Large intestine (tissue), 3 donors: Measurements from ENCODE around the gene GNB5. TPM values are rescaled to one million over a fixed set of nuclear protein-coding genes. Genes with fewer than 3 reads are reported as not detected.

Source experiments
- DNase-seq, 2 donors: peaks; one replicate each; pipeline versions ENCODE4 v3.0.0 to v3.0.0-alpha.2; 2013
- H3K27ac ChIP-seq: one replicate; pipeline ENCODE4 v1.5.1; 2013; ENCODE audit warnings: low read length
- H3K27me3 ChIP-seq: 2 replicates; pipeline ENCODE4 v1.6.1; 2013; ENCODE audit warnings: low read length; ENCODE audit not compliant: control insufficient read depth, insufficient read depth
- H3K36me3 ChIP-seq: 2 replicates; pipeline ENCODE4 v1.6.1; 2013; ENCODE audit warnings: low read length; ENCODE audit not compliant: control insufficient read depth, insufficient read depth
- H3K4me1 ChIP-seq: one replicate; pipeline ENCODE4 v1.6.1; 2013; ENCODE audit warnings: low read length; ENCODE audit not compliant: control insufficient read depth, insufficient read depth
- H3K4me3 ChIP-seq: one replicate; pipeline ENCODE4 v1.5.1; 2013; ENCODE audit warnings: low read length
- H3K9me3 ChIP-seq: one replicate; pipeline ENCODE4 v1.6.1; 2013; ENCODE audit warnings: mild to moderate bottlenecking, low read depth, low read length, moderate library complexity; ENCODE audit not compliant: control insufficient read depth
- WGBS: methylation state at CpG from one replicate; pipeline ENCODE4 v1.1.5; 2013; ENCODE audit warnings: low lambda C conversion rate; ENCODE audit not compliant: insufficient coverage; 5-methylcytosine and 5-hydroxymethylcytosine counted together
- polyA plus RNA-seq: library from polyadenylated mRNA; unstranded; fragments of 120-200 nt; gene quantifications from one replicate; pipeline ENCODE4 v1.2.1, GENCODE V29; 2013

The GNB5 gene
- polyA plus RNA-seq, 1 donor = 7.9 TPM

- Histone ChIP-seq H3K27me3 (no peaks in the 10 kb centered on the region), H3K4me1 (peaks cover 9% of the 10 kb centered on the region), H3K4me3 (no peak overlapping the region), H3K27ac (no peak overlapping the region), H3K36me3 (no peaks in the 10 kb centered on the region), H3K9me3 (no peaks in the 10 kb centered on the region)
- no peak for DNase-seq
Observed at GRCh38 chr15:52132066-52132465, 59.1 kb downstream of the GNB5 start.

- Histone ChIP-seq H3K27ac (no peak overlapping the region), H3K36me3 (no peaks in the 10 kb centered on the region), H3K4me3 (no peak overlapping the region), H3K9me3 (no peaks in the 10 kb centered on the region), H3K4me1 (no peaks in the 10 kb centered on the region), H3K27me3 (no peaks in the 10 kb centered on the region)
- 100% methylated on average over 1 of the region's 3 CpGs for WGBS
- DNase-seq = no peak
Observed at GRCh38 chr15:52128568-52128967, 62.6 kb downstream of the GNB5 start.

DNA sequence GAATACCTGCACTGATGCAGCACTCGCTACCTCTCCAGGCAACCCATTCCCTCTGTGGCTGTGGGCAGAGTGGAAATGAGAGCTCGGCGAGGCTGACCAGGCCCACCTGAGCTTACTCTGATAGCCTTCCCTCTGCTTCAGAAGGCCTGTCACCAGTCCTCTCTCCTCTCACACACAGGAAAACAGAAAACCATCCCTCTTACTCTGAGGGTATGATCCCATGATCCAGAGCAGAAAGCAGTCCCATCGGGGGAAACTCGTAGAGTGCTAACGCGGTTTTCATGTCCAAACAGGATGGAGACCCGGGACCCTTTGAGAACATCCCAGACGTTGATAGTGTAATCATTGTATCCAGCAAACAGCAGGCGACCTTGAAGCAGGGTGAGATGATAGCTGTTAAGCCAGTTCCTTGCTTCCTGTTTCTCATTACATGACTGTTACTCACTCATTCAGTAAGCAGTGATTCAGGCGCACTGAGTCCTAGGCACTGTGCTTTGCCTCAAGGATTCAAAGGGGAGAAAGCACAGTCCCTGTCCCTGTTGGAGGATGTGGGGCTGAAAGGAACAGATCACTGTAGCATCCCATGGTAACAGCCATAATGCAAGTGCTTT lies 66.8 kb downstream of the GNB5 start:
- Histone ChIP-seq H3K9me3 (no peaks in the 10 kb centered on the region), H3K36me3 (no peaks in the 10 kb centered on the region), H3K4me1 (no peaks in the 10 kb centered on the region), H3K4me3 (no peak overlapping the region), H3K27ac (no peak overlapping the region), H3K27me3 (no peaks in the 10 kb centered on the region)
- WGBS = 100% methylated on average over 1 of the region's 11 CpGs
- no peak for DNase-seq

- no peak overlapping the region for H3K4me3 ChIP-seq
- DNase-seq = no peak
- H3K36me3 ChIP-seq = no peaks in the 10 kb centered on the region
- no peaks in the 10 kb centered on the region for H3K9me3 ChIP-seq
- no peak overlapping the region for H3K27ac ChIP-seq
- no peaks in the 10 kb centered on the region for H3K27me3 ChIP-seq
- no peaks in the 10 kb centered on the region for H3K4me1 ChIP-seq
- WGBS = no CpG with 5 or more reads among the region's 2 CpGs
Observed at GRCh38 chr15:52121896-52122295, 69.3 kb downstream of the GNB5 start.

- H3K27me3 ChIP-seq = no peaks in the 10 kb centered on the region
- H3K9me3 ChIP-seq = no peaks in the 10 kb centered on the region
- no peaks in the 10 kb centered on the region for H3K36me3 ChIP-seq
- H3K4me1 ChIP-seq = peaks cover 4% of the 10 kb centered on the region
- WGBS = no CpG with 5 or more reads among the region's 5 CpGs
- H3K4me3 ChIP-seq = no peak overlapping the region
- no peak for DNase-seq
- H3K27ac ChIP-seq = no peak overlapping the region
Observed at GRCh38 chr15:52121006-52121405, 70.2 kb downstream of the GNB5 start.

GRCh38 chr15:52120488-52120887 lies 70.7 kb downstream of the GNB5 start:
- no peak for DNase-seq
- no peak overlapping the region for H3K4me3 ChIP-seq
- H3K9me3 ChIP-seq = no peaks in the 10 kb centered on the region
- H3K27me3 ChIP-seq = no peaks in the 10 kb centered on the region
- no CpG with 5 or more reads among the region's 2 CpGs for WGBS
- no peak overlapping the region for H3K27ac ChIP-seq
- peaks cover 9% of the 10 kb centered on the region for H3K4me1 ChIP-seq
- no peaks in the 10 kb centered on the region for H3K36me3 ChIP-seq

DNA sequence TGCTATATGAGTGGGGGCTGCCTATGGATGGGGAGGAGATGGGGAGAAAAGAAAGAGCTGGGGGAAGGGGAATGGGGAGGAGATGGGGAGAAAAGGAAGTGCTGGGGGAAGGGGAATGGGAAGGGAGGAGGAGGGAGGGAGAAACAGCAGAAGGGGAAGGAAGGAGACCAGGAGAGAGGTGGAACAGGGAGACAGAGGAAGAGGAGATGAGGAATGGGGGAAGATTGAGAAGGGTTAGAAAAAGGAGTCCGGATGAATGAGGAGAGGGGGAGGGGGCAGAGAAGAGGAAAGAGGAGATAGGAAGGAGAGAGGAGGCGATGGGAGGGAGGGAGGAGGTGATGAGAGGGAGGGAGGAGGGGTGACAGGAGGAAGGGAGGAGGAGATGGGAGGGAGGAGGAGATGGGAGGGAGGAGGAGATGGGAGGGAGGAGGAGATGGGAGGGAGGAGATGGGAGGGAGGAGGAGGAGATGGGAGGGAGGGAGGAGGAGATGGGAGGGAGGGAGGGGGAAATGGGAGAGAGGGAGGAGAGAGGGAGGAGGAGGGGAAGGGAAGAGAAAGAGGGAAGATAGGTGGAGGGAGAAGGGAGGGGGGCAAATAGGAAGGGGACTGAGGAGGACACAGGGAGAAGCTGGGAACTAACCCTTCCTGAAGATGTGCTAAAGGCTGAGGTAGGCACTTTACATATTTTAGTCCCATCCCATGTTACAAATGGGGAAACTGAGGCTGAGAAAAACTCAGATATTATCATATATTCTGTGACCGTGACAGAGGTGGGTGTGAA lies 72.0 kb downstream of the GNB5 start:
- no peak for DNase-seq
- 81% methylated on average over 3 of the region's 3 CpGs for WGBS
- H3K36me3 ChIP-seq = no peaks in the 10 kb centered on the region
- H3K4me1 ChIP-seq = peaks cover 14% of the 10 kb centered on the region
- H3K27me3 ChIP-seq = no peaks in the 10 kb centered on the region
- no peak overlapping the region for H3K27ac ChIP-seq
- H3K4me3 ChIP-seq = no peak overlapping the region
- H3K9me3 ChIP-seq = no peaks in the 10 kb centered on the region

DNA sequence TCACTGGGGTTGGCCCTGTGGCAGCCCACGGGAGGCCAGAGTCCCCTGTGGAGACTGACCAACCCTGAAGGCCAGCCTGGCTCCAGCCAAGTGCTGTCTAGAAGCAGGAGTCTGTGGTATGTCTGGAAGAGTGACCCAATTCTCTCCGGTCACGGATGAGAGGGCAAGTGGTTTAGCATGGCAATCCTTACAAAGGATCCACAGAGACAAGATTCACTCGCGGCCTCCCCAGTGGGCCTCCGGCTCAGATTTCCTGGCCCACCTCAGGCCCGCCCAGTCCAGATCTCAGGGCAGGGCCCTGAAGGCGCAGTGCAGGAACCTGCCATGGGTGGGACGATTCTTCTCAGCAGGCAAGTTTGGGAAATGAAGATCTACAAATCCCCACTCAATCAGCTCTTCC lies 73.6 kb downstream of the GNB5 start:
- no peaks in the 10 kb centered on the region for H3K9me3 ChIP-seq
- WGBS = no CpG with 5 or more reads among the region's 9 CpGs
- peaks cover 21% of the 10 kb centered on the region for H3K4me1 ChIP-seq
- no peak for DNase-seq
- no peak overlapping the region for H3K4me3 ChIP-seq
- no peaks in the 10 kb centered on the region for H3K36me3 ChIP-seq
- no peak overlapping the region for H3K27ac ChIP-seq
- H3K27me3 ChIP-seq = peaks cover 5% of the 10 kb centered on the region

GRCh38 chr15:52115598-52116427 lies 75.4 kb downstream of the GNB5 start:
- peak overlapping the region; percentile 70 for H3K27ac ChIP-seq
- peaks cover 14% of the 10 kb centered on the region for H3K27me3 ChIP-seq
- WGBS = 80% methylated on average over 1 of the region's 9 CpGs
- peaks cover 21% of the 10 kb centered on the region for H3K4me1 ChIP-seq
- H3K4me3 ChIP-seq = no peak overlapping the region
- peak; percentile 51 to 80 for DNase-seq
- H3K36me3 ChIP-seq = no peaks in the 10 kb centered on the region
- H3K9me3 ChIP-seq = no peaks in the 10 kb centered on the region

DNA sequence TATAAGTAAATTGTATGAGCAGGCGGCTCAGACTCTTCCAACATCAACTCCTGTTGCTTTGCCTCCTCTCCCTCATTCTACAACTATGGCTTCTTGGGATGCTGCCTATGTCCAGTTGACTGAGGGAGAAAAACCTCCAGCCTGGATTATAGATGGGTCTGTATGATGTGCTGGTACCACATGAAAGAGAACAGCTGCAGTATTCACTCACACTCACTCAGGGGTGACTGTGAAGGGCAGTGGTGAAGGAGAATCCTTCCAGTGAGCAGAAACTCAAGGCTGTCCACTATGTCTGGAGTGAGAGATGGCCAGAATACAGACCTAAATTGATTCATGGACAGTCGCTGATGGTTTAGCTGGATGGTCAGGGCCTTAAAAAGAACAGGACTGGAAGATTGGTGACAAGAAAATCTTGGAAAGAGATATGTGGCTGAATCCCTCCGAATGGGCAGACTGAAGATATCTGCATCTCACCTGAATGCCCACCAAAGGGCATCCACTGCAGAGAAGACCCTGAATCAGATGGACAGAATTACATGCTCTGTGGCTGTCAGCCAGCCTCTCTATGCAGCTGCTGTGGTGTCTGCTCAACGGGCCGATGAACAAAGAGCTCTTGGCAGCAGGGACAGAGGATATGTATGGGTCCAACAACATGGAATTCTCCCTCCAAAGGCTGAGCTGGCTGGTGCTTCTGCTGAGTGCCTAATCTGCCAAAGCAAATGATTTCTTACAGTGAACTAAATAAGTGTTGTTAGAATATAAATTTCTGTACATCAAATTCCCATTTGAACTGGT lies 76.7 kb downstream of the GNB5 start:
- Histone ChIP-seq H3K36me3 (no peaks in the 10 kb centered on the region), H3K27ac (no peak overlapping the region), H3K9me3 (no peaks in the 10 kb centered on the region), H3K27me3 (peaks cover 17% of the 10 kb centered on the region), H3K4me3 (no peak overlapping the region), H3K4me1 (peaks cover 21% of the 10 kb centered on the region)
- DNase-seq = no peak
- 100% methylated on average over 1 of the region's 5 CpGs for WGBS
